NCI-H1092 (cell line): ENCODE measurements around the gene ACSBG1.
A peak's percentile ranks its signal among the peaks of the same experiment; 100 is the strongest.

ENCODE experiments used
- DNase-seq: peaks from one replicate; lab custom pipeline; 2025; lab: John Stamatoyannopoulos, UW

ACSBG1 gene

GRCh38 chr15:78203346-78204225, 30.8 kb downstream of the ACSBG1 start:
- DNase-seq: no peak

GRCh38 chr15:78201281-78202190, 32.8 kb downstream of the ACSBG1 start:
- DNase-seq: no peak

GRCh38 chr15:78200276-78200930, 34.0 kb downstream of the ACSBG1 start:
- no peak for DNase-seq

GRCh38 chr15:78197632-78198031, 36.7 kb downstream of the ACSBG1 start:
- DNase-seq: no peak

- no peak for DNase-seq
Measured at GRCh38 chr15:78195735-78196201, 38.6 kb downstream of the ACSBG1 start.

- DNase-seq: no peak
Measured at GRCh38 chr15:78194568-78194925, 39.8 kb downstream of the ACSBG1 start.

- DNase-seq: no peak
Measured at GRCh38 chr15:78193731-78194567, 40.4 kb downstream of the ACSBG1 start.

- DNase-seq: no peak
Measured at GRCh38 chr15:78192826-78193594, 41.4 kb downstream of the ACSBG1 start.

- no peak for DNase-seq
Measured at GRCh38 chr15:78182821-78183220, 51.5 kb downstream of the ACSBG1 start.

- no peak for DNase-seq
Measured at GRCh38 chr15:78182336-78182700, 52.0 kb downstream of the ACSBG1 start.

- DNase-seq: no peak
Measured at GRCh38 chr15:78179906-78180305, 54.5 kb downstream of the ACSBG1 start.

- no peak for DNase-seq
Measured at GRCh38 chr15:78179286-78179840, 55.0 kb downstream of the ACSBG1 start.

GRCh38 chr15:78178064-78178463, 56.3 kb downstream of the ACSBG1 start:
- DNase-seq: no peak

- DNase-seq: peak; percentile 4
Measured at GRCh38 chr15:78177447-78177873, 56.9 kb downstream of the ACSBG1 start.

GRCh38 chr15:78175330-78175729, 59.0 kb downstream of the ACSBG1 start:
- no peak for DNase-seq

GRCh38 chr15:78174401-78174800, 60.0 kb downstream of the ACSBG1 start:
- DNase-seq: no peak

GRCh38 chr15:78171864-78172472, 62.4 kb downstream of the ACSBG1 start:
- DNase-seq: no peak

- no peak for DNase-seq
Measured at GRCh38 chr15:78170848-78171773, 63.3 kb downstream of the ACSBG1 start.

- DNase-seq: no peak
Measured at GRCh38 chr15:78168608-78169007, 65.8 kb downstream of the ACSBG1 start.
